Transverse colon (tissue), 4 donors: ENCODE data around the gene KTN1. TPM values are rescaled to one million over a fixed set of nuclear protein-coding genes. Genes with fewer than 3 reads are reported as not detected.

ENCODE experiments used
- DNase-seq: peaks from one replicate; pipeline ENCODE4 v3.0.0-alpha.2; 2019
- H3K27ac ChIP-seq, 4 donors: fragments of 200-600 bp; sonication (generic); 2 replicates each; pipeline ENCODE4 v1.5.1; 2016 to 2018; ENCODE audit warnings: inconsistent platforms in 4 of 4
- H3K27me3 ChIP-seq: fragments of 200-600 bp; sonication (generic); 2 replicates; pipeline ENCODE4 v1.5.1; 2017; ENCODE audit warnings: inconsistent platforms
- H3K36me3 ChIP-seq, 4 donors: fragments of 200-600 bp; sonication (generic); 2 replicates each; pipeline ENCODE4 v1.5.1; 2017 to 2019; ENCODE audit warnings: inconsistent platforms in 4 of 4
- H3K4me1 ChIP-seq, 4 donors: fragments of 200-600 bp; sonication (generic); 2 replicates each; pipeline ENCODE4 v1.5.1; 2017 to 2020; ENCODE audit warnings: inconsistent platforms in 4 of 4
- H3K4me3 ChIP-seq, 4 donors: fragments of 200-600 bp; sonication (generic); 1 replicate in 1 of 4; 2 replicates in 3 of 4; pipeline versions ENCODE4 v1.5.1 to v1.6.1; 2017 to 2019; ENCODE audit warnings: inconsistent platforms in 4 of 4
- H3K9me3 ChIP-seq, 2 donors: fragments of 200-600 bp; sonication (generic); 2 replicates each; pipeline ENCODE4 v1.5.1; 2017 to 2019; ENCODE audit warnings: inconsistent platforms in 2 of 2
- CTCF ChIP-seq, 5 experiments: fragments of 200-600 bp in 3 of 5; fragments of 450-650 bp in 2 of 5; sonication (generic) in 3 of 5; IDR thresholded peaks; 1 replicate in 2 of 5; 2 replicates in 3 of 5; pipeline ENCODE4 v1.5.1; 2016 to 2017; ENCODE audit warnings: antibody characterized with exemption in 5 of 5, inconsistent platforms in 3 of 5, mild to moderate bottlenecking in 2 of 5, moderate library complexity in 1 of 5
- EP300 ChIP-seq: sonication (generic); formaldehyde crosslinking; IDR thresholded peaks from one replicate; pipeline ENCODE4 v1.6.1; 2017; ENCODE audit warnings: antibody characterized with exemption, low read depth
- POLR2A ChIP-seq: fragments of 450-650 bp; IDR thresholded peaks from one replicate; pipeline ENCODE4 v1.6.1; 2016; ENCODE audit warnings: antibody characterized with exemption, mild to moderate bottlenecking, moderate library complexity
- POLR2AphosphoS5 ChIP-seq, 3 donors: sonication (generic); formaldehyde crosslinking; IDR thresholded peaks; one replicate each; pipeline ENCODE4 v1.6.1; 2016; ENCODE audit warnings: antibody characterized with exemption in 3 of 3
- WGBS, 2 donors: methylation state at CpG; one replicate each; pipeline ENCODE4 v1.1.5; 2018; ENCODE audit warnings: low coverage in 1 of 2; 5-methylcytosine and 5-hydroxymethylcytosine counted together
- in situ Hi-C, 4 donors: fragments of 200-750 bp; cut with MboI; loops; one replicate each; pipeline versions ENCODE4 v1.15.0 to v1.15.1; 2017; ENCODE audit warnings: low sequenced_read_pairs in 3 of 4, low pct_ligation_motif_present in 1 of 4, low pct_unique_long_range_greater_than_20kb in 1 of 4
- intact Hi-C: fragments of 100-400 bp; cut with DNase I; formaldehyde crosslinking; loops from one replicate; pipeline ENCODE4 v1.15.1; 2023; ENCODE audit warnings: low total_unique reads
- total RNA-seq, 4 donors: library from RNA; depleted of rRNA; stranded (reverse); fragments of >200 nt; gene quantifications; one replicate each; pipeline ENCODE4 v1.1.0, GENCODE V29; 2016

Gene KTN1
- total RNA-seq, 4 donors from 2014 or later = 101 to 279 (median 129) TPM

GRCh38 chr14:55583942-55584468 is 4.0 kb downstream of the KTN1 start:
- H3K4me1 ChIP-seq = peaks cover 40 to 79% (median 61%) of the 10 kb centered on the region in 4 donors
- no peak for DNase-seq
- intact Hi-C loops (no loop called here), in situ Hi-C loops (no loop called here)
- no peaks in the 10 kb centered on the region for H3K27me3 ChIP-seq
- no peaks in the 10 kb centered on the region for H3K36me3 ChIP-seq
- no peaks in the 10 kb centered on the region for H3K9me3 ChIP-seq
- 28 to 46% methylated on average over 2 of the region's 2 CpGs for WGBS, 2 donors
- TF ChIP-seq EP300 = no peak
- no peak for TF ChIP-seq POLR2AphosphoS5 (IDR thresholded peaks at IDR 0.05)
- TF ChIP-seq POLR2A = no peak
- TF ChIP-seq CTCF (IDR thresholded peaks at IDR 0.05) = no peak
- H3K27ac ChIP-seq = peak overlapping the region; percentile 55 to 69 (median 65)
- H3K4me3 ChIP-seq = no peak overlapping the region

- WGBS, 2 donors = 58 to 75% methylated on average over 2 of the region's 2 CpGs
- intact Hi-C loops = no loop called here
Measured at GRCh38 chr14:55585854-55586253, 5.8 kb downstream of the KTN1 start.

GRCh38 chr14:55586411-55586810 is 6.4 kb downstream of the KTN1 start:
- Histone ChIP-seq H3K27me3 (no peaks in the 10 kb centered on the region), H3K4me1 (peaks cover 44 to 100% (median 66%) of the 10 kb centered on the region in 4 donors), H3K9me3 (no peaks in the 10 kb centered on the region), H3K27ac (no peak overlapping the region), H3K36me3 (no peaks in the 10 kb centered on the region), H3K4me3 (no peak overlapping the region)
- no peak for TF ChIP-seq POLR2AphosphoS5 (IDR thresholded peaks at IDR 0.05)
- no peak for TF ChIP-seq CTCF (IDR thresholded peaks at IDR 0.05)
- no peak for TF ChIP-seq POLR2A
- no peak for TF ChIP-seq EP300
- in situ Hi-C loops = no loop called here
- intact Hi-C loops = no loop called here
- WGBS, 2 donors = 67 to 68% methylated on average over 2 of the region's 2 CpGs
- no peak for DNase-seq

More at GRCh38 chr14:55585854-55586253, 5.8 kb downstream of the KTN1 start:
- in situ Hi-C loops = no loop called here
- Histone ChIP-seq H3K9me3 (no peaks in the 10 kb centered on the region), H3K36me3 (no peaks in the 10 kb centered on the region), H3K27ac (peak overlapping the region in 1 of 4 donors; percentile 8), H3K4me1 (peaks cover 44 to 97% (median 68%) of the 10 kb centered on the region in 4 donors), H3K27me3 (no peaks in the 10 kb centered on the region), H3K4me3 (no peak overlapping the region)
- TF ChIP-seq CTCF (IDR thresholded peaks at IDR 0.05) (no peak), EP300 (no peak)
- DNase-seq = no peak

GRCh38 chr14:55587847-55588246 is 7.8 kb downstream of the KTN1 start:
- in situ Hi-C loops (no loop called here), intact Hi-C loops (no loop called here)
- peaks cover 43 to 93% (median 64%) of the 10 kb centered on the region in 4 donors for H3K4me1 ChIP-seq
- peak overlapping the region in 3 of 4 donors; percentile 6 to 43 (median 31) for H3K27ac ChIP-seq
- H3K36me3 ChIP-seq = no peaks in the 10 kb centered on the region
- 50 to 73% methylated on average over 1 of the region's 1 CpG for WGBS, 2 donors
- TF ChIP-seq EP300 (no peak), POLR2AphosphoS5 (IDR thresholded peaks at IDR 0.05) (no peak), CTCF (IDR thresholded peaks at IDR 0.05) (no peak), POLR2A (no peak)
- H3K27me3 ChIP-seq = no peaks in the 10 kb centered on the region
- no peak overlapping the region for H3K4me3 ChIP-seq
- DNase-seq = no peak
- no peaks in the 10 kb centered on the region for H3K9me3 ChIP-seq
